Measurements from ENCODE around the gene ADAD2. TPM values are rescaled to one million over a fixed set of nuclear protein-coding genes. Genes with fewer than 3 reads are reported as not detected.

The ADAD2 gene
- total and polyA plus RNA-seq, 3 experiments from 2014 or later: 0.40 TPM; not detected in 2

DNA sequence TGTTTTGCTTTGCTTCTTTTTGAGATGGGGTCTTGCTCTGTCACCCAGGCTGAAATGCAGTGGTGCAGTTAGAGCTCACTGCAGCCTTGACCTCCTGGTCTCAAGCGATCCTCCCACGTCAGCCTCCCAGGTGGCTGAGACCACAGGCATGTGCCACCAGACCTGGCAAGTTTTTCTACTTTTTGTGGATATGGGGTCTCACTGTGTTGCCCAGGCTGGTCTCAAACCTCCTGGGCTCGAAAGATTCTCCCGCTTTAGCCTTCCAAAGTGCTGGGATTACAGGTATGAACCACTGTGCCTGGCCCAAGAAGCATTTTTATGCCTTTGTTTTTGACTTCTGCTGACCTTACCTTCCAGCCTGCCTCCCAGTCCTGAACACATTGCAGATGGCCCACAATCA, 35.7 kb upstream of the ADAD2 start:
- Mint-ChIP-seq H3K4me3 (no peak overlapping the region), H3K36me3 (no peaks in the 10 kb centered on the region), H3K4me1 (no peaks in the 10 kb centered on the region), H3K27me3 (peaks cover 9 to 49% of the 10 kb centered on the region in 2 donors), H3K27ac (no peak overlapping the region), H3K9me3 (no peaks in the 10 kb centered on the region)
- Histone ChIP-seq H3K9me3 (ENCODE audit: low read length) (no peaks in the 10 kb centered on the region), H3K36me3 (ENCODE audit: insufficient read depth, low read length) (no peaks in the 10 kb centered on the region), H3K4me1 (ENCODE audit: insufficient read depth, low read length) (no peaks in the 10 kb centered on the region), H3K27me3 (ENCODE audit: insufficient read depth, low read length, poor library complexity, severe bottlenecking) (peaks cover 4% of the 10 kb centered on the region), H3K27ac (ENCODE audit: low read depth, low read length) (no peak overlapping the region), H3K4me3 (ENCODE audit: low read length) (no peak overlapping the region)
- CTCF ChIA-PET: no interaction called here
- POLR2A ChIA-PET: no interaction called here
- no peak for DNase-seq

- H3K27ac ChIP-seq (ENCODE audit: low read depth, low read length): no peak overlapping the region
- Mint-ChIP-seq H3K4me3 (no peak overlapping the region), H3K27me3 (peaks cover 9 to 47% of the 10 kb centered on the region in 2 donors), H3K36me3 (no peaks in the 10 kb centered on the region), H3K27ac (peak overlapping the region in 1 of 8 donors; percentile 88), H3K4me1 (no peaks in the 10 kb centered on the region), H3K9me3 (no peaks in the 10 kb centered on the region)
- H3K36me3 ChIP-seq (ENCODE audit: insufficient read depth, low read length): no peaks in the 10 kb centered on the region
- ChIA-PET POLR2A (no interaction called here), CTCF (interaction anchor here (0.9 to 1.1 kb wide), 2 partner anchors 10 to 31 kb away, joined by 3 to 5 read pairs; partner anchors contain the start of genes DNAAF1, HSDL1 and TAF1C)
- no peaks in the 10 kb centered on the region for H3K9me3 ChIP-seq (ENCODE audit: low read length)
- no peak overlapping the region for H3K4me3 ChIP-seq (ENCODE audit: low read length)
- peaks cover 4% of the 10 kb centered on the region for H3K27me3 ChIP-seq (ENCODE audit: insufficient read depth, low read length, poor library complexity, severe bottlenecking)
- DNase-seq: no peak
- H3K4me1 ChIP-seq (ENCODE audit: insufficient read depth, low read length): no peaks in the 10 kb centered on the region
Measured at GRCh38 chr16:84155771-84156170, 35.2 kb upstream of the ADAD2 start.

DNA sequence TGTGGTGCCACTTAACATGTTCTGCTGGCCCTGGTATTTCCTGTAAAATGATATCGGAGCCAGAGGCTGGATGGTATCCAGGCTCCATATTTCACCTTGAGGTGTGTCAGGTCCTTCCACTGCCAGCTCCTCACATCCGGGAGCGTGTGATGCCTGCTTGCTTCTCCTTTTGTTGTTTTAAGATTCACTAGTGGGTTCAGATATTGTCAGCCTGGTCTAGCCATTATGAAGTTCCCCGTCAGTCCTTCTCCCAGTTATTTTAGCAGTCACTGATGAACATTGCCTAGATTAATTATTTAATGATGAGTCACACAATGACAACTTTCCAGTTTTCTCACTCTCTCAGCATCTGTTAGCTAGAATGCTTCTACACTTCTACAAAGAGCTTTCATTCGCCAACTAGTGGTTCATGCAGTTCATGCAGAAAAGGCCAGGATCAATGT, 34.6 kb upstream of the ADAD2 start:
- Mint-ChIP-seq H3K9me3 (no peaks in the 10 kb centered on the region), H3K4me1 (no peaks in the 10 kb centered on the region), H3K27me3 (peaks cover 9 to 41% of the 10 kb centered on the region in 2 donors), H3K36me3 (no peaks in the 10 kb centered on the region), H3K27ac (no peak overlapping the region), H3K4me3 (no peak overlapping the region)
- POLR2A ChIA-PET: no interaction called here
- no peak for DNase-seq
- Histone ChIP-seq H3K36me3 (ENCODE audit: insufficient read depth, low read length) (no peaks in the 10 kb centered on the region), H3K4me3 (ENCODE audit: low read length) (no peak overlapping the region), H3K9me3 (ENCODE audit: low read length) (no peaks in the 10 kb centered on the region), H3K4me1 (ENCODE audit: insufficient read depth, low read length) (no peaks in the 10 kb centered on the region), H3K27ac (ENCODE audit: low read depth, low read length) (no peak overlapping the region), H3K27me3 (ENCODE audit: insufficient read depth, low read length, poor library complexity, severe bottlenecking) (peaks cover 4% of the 10 kb centered on the region)
- CTCF ChIA-PET: interaction anchor here (0.9 to 1.1 kb wide), 2 partner anchors 11 to 31 kb away, joined by 3 to 5 read pairs; partner anchors contain the start of genes DNAAF1, HSDL1 and TAF1C

- DNase-seq: no peak
- ChIA-PET CTCF (no interaction called here), POLR2A (no interaction called here)
- Mint-ChIP-seq H3K4me3 (no peak overlapping the region), H3K27me3 (peaks cover 11 to 42% of the 10 kb centered on the region in 2 donors), H3K27ac (no peak overlapping the region), H3K9me3 (no peaks in the 10 kb centered on the region), H3K36me3 (no peaks in the 10 kb centered on the region), H3K4me1 (no peaks in the 10 kb centered on the region)
- Histone ChIP-seq H3K27ac (ENCODE audit: low read depth, low read length) (no peak overlapping the region), H3K9me3 (ENCODE audit: low read length) (no peaks in the 10 kb centered on the region), H3K4me3 (ENCODE audit: low read length) (no peak overlapping the region), H3K4me1 (ENCODE audit: insufficient read depth, low read length) (no peaks in the 10 kb centered on the region), H3K27me3 (ENCODE audit: insufficient read depth, low read length, poor library complexity, severe bottlenecking) (peaks cover 4% of the 10 kb centered on the region), H3K36me3 (ENCODE audit: insufficient read depth, low read length) (no peaks in the 10 kb centered on the region)
Measured at GRCh38 chr16:84159007-84159406, 31.9 kb upstream of the ADAD2 start.

DNA sequence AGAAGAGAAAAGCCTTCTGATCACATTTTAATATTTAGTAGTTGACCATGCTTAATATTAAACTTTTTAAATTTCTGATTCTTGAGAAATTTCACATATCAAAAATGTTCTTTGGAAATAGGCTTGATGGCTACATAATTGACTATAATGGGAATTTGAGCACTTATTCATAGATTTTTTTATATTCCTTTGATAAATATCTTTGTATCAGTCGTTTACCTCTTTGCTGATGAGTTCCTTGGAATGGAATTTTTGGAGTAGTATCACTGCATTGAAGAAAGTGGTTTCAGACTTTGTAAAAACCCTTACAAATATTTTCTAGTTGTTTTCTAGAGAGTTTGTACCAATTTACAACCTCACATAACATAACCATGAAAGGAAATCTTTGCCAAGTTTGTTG, 31.2 kb upstream of the ADAD2 start:
- Mint-ChIP-seq H3K27me3 (peaks cover 11 to 49% of the 10 kb centered on the region in 2 donors), H3K4me3 (no peak overlapping the region), H3K36me3 (no peaks in the 10 kb centered on the region), H3K4me1 (no peaks in the 10 kb centered on the region), H3K27ac (no peak overlapping the region), H3K9me3 (no peaks in the 10 kb centered on the region)
- CTCF ChIA-PET: no interaction called here
- Histone ChIP-seq H3K27me3 (ENCODE audit: insufficient read depth, low read length, poor library complexity, severe bottlenecking) (peaks cover 4% of the 10 kb centered on the region), H3K27ac (ENCODE audit: low read depth, low read length) (no peak overlapping the region), H3K4me3 (ENCODE audit: low read length) (no peak overlapping the region), H3K9me3 (ENCODE audit: low read length) (no peaks in the 10 kb centered on the region), H3K36me3 (ENCODE audit: insufficient read depth, low read length) (no peaks in the 10 kb centered on the region), H3K4me1 (ENCODE audit: insufficient read depth, low read length) (no peaks in the 10 kb centered on the region)
- DNase-seq: no peak
- POLR2A ChIA-PET: no interaction called here

- H3K27me3 Mint-ChIP-seq: peaks cover 11 to 47% of the 10 kb centered on the region in 2 donors
- H3K27me3 ChIP-seq (ENCODE audit: insufficient read depth, low read length, poor library complexity, severe bottlenecking): peaks cover 4% of the 10 kb centered on the region
- no peaks in the 10 kb centered on the region for H3K9me3 Mint-ChIP-seq
- no peak overlapping the region for H3K4me3 Mint-ChIP-seq
- ChIA-PET CTCF (no interaction called here), POLR2A (no interaction called here)
- no peaks in the 10 kb centered on the region for H3K36me3 Mint-ChIP-seq
- no peak overlapping the region for H3K4me3 ChIP-seq (ENCODE audit: low read length)
- H3K4me1 ChIP-seq (ENCODE audit: insufficient read depth, low read length): no peaks in the 10 kb centered on the region
- H3K9me3 ChIP-seq (ENCODE audit: low read length): no peaks in the 10 kb centered on the region
- no peaks in the 10 kb centered on the region for H3K4me1 Mint-ChIP-seq
- H3K27ac Mint-ChIP-seq: no peak overlapping the region
- H3K36me3 ChIP-seq (ENCODE audit: insufficient read depth, low read length): no peaks in the 10 kb centered on the region
- no peak overlapping the region for H3K27ac ChIP-seq (ENCODE audit: low read depth, low read length)
- no peak for DNase-seq
Measured at GRCh38 chr16:84161037-84161436, 29.9 kb upstream of the ADAD2 start.

GRCh38 chr16:84161801-84162200, 29.2 kb upstream of the ADAD2 start:
- H3K36me3 Mint-ChIP-seq: no peaks in the 10 kb centered on the region
- no peaks in the 10 kb centered on the region for H3K27me3 ChIP-seq (ENCODE audit: insufficient read depth, low read length, poor library complexity, severe bottlenecking)
- H3K4me3 ChIP-seq (ENCODE audit: low read length): no peak overlapping the region
- no peak overlapping the region for H3K27ac ChIP-seq (ENCODE audit: low read depth, low read length)
- ChIA-PET CTCF (no interaction called here), POLR2A (no interaction called here)
- H3K4me1 ChIP-seq (ENCODE audit: insufficient read depth, low read length): no peaks in the 10 kb centered on the region
- no peaks in the 10 kb centered on the region for H3K36me3 ChIP-seq (ENCODE audit: insufficient read depth, low read length)
- DNase-seq: no peak
- H3K27me3 Mint-ChIP-seq: peaks cover 14 to 45% of the 10 kb centered on the region in 2 donors
- H3K4me1 Mint-ChIP-seq: no peaks in the 10 kb centered on the region
- no peak overlapping the region for H3K4me3 Mint-ChIP-seq
- H3K27ac Mint-ChIP-seq: no peak overlapping the region
- H3K9me3 Mint-ChIP-seq: no peaks in the 10 kb centered on the region
- H3K9me3 ChIP-seq (ENCODE audit: low read length): no peaks in the 10 kb centered on the region

- no peak overlapping the region for H3K27ac ChIP-seq (ENCODE audit: low read depth, low read length)
- H3K36me3 Mint-ChIP-seq: no peaks in the 10 kb centered on the region
- H3K9me3 Mint-ChIP-seq: no peaks in the 10 kb centered on the region
- no peaks in the 10 kb centered on the region for H3K4me1 Mint-ChIP-seq
- POLR2A ChIA-PET: no interaction called here
- no peaks in the 10 kb centered on the region for H3K4me1 ChIP-seq (ENCODE audit: insufficient read depth, low read length)
- no peaks in the 10 kb centered on the region for H3K27me3 ChIP-seq (ENCODE audit: insufficient read depth, low read length, poor library complexity, severe bottlenecking)
- H3K9me3 ChIP-seq (ENCODE audit: low read length): no peaks in the 10 kb centered on the region
- no peak overlapping the region for H3K27ac Mint-ChIP-seq
- H3K27me3 Mint-ChIP-seq: peaks cover 16 to 46% of the 10 kb centered on the region in 2 donors
- CTCF ChIA-PET: no interaction called here
- H3K4me3 Mint-ChIP-seq: peak overlapping the region in 1 of 7 donors; percentile 42
- H3K4me3 ChIP-seq (ENCODE audit: low read length): no peak overlapping the region
- no peak for DNase-seq
- H3K36me3 ChIP-seq (ENCODE audit: insufficient read depth, low read length): no peaks in the 10 kb centered on the region
Measured at GRCh38 chr16:84165746-84166145, 25.2 kb upstream of the ADAD2 start.
